OCI-LY7 (cell line): ENCODE measurements around the gene EFNA5.

ENCODE experiments used
- EZH2phosphoT487 ChIP-seq: fragments of 200-600 bp; sonication (generic); IDR thresholded peaks from 2 replicates; pipeline ENCODE4 v1.6.1; 2018; ENCODE audit warnings: low read depth, borderline replicate concordance, mild to moderate bottlenecking, mixed run types, antibody characterized with exemption, low read length, moderate library complexity, mixed read lengths
- TF ChIP-seq, protein P1 (sequence below): fragments of 200-600 bp; sonication (generic); conservative IDR thresholded peaks from 2 replicates; pipeline ENCODE4 v1.5.1; 2014; ENCODE audit warnings: mild to moderate bottlenecking, antibody characterized with exemption, low read length, moderate library complexity, mixed read lengths

DNA sequence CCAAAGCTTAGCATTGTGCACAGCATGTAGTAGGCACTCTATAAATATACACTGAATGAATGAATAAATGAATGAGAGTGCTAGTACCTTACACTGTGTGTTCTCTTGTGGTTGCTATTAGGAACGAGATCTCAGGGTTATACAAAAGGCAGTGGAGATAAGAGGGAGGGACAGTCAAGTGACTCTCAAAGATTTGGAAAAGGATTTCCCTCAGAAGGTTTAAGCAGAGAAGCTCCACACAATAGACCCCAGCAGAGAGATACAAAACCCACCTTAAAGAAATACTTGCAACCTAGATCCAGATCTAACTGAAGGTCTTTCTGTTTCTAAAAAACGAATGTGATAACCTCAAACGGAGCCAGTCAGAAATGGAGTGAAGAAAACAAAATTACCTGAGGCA is 11.8 kb upstream of the EFNA5 start:
- TF ChIP-seq, protein P1, sequence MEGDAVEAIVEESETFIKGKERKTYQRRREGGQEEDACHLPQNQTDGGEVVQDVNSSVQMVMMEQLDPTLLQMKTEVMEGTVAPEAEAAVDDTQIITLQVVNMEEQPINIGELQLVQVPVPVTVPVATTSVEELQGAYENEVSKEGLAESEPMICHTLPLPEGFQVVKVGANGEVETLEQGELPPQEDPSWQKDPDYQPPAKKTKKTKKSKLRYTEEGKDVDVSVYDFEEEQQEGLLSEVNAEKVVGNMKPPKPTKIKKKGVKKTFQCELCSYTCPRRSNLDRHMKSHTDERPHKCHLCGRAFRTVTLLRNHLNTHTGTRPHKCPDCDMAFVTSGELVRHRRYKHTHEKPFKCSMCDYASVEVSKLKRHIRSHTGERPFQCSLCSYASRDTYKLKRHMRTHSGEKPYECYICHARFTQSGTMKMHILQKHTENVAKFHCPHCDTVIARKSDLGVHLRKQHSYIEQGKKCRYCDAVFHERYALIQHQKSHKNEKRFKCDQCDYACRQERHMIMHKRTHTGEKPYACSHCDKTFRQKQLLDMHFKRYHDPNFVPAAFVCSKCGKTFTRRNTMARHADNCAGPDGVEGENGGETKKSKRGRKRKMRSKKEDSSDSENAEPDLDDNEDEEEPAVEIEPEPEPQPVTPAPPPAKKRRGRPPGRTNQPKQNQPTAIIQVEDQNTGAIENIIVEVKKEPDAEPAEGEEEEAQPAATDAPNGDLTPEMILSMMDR = no peak
- TF ChIP-seq EZH2phosphoT487 = no peak
